ENCODE data around the gene TIE1. TPM values are rescaled to one million over a fixed set of nuclear protein-coding genes. Genes with fewer than 3 reads are reported as not detected.

Gene TIE1
- total RNA-seq, 4 donors from 2014 or later: 8.8 to 23.3 (median 10.9) TPM

GRCh38 chr1:43272161-43272560, 28.6 kb upstream of the TIE1 start:
- peak in 1 of 2 donors; percentile 77 for DNase-seq (ENCODE audit: low spot score in 2 of 2)
- no peak overlapping the region for H3K4me3 ChIP-seq (ENCODE audit: low read depth, poor library complexity, severe bottlenecking)
- intact Hi-C loops (cut with DNase I; ENCODE audit: low total_unique reads): no loop called here
- no peak for TF ChIP-seq CTCF (IDR thresholded peaks at IDR 0.05)
- no peak for TF ChIP-seq POLR2A (IDR thresholded peaks at IDR 0.05)
- WGBS, 2 donors: 77 to 80% methylated on average over 9 of the region's 9 CpGs

GRCh38 chr1:43272576-43273571, 27.9 kb upstream of the TIE1 start:
- WGBS, 2 donors: 96% methylated on average over 25 to 35 of the region's 46 CpGs
- intact Hi-C loops (cut with DNase I; ENCODE audit: low total_unique reads): no loop called here
- TF ChIP-seq POLR2A (IDR thresholded peaks at IDR 0.05) (no peak), CTCF (IDR thresholded peaks at IDR 0.05) (no peak)
- H3K4me3 ChIP-seq (ENCODE audit: low read depth, poor library complexity, severe bottlenecking): no peak overlapping the region
- DNase-seq (ENCODE audit: low spot score in 2 of 2): peak in 1 of 2 donors; percentile 78

GRCh38 chr1:43273708-43274107, 27.1 kb upstream of the TIE1 start:
- H3K4me3 ChIP-seq (ENCODE audit: low read depth, poor library complexity, severe bottlenecking): no peak overlapping the region
- TF ChIP-seq CTCF (IDR thresholded peaks at IDR 0.05) (no peak), POLR2A (IDR thresholded peaks at IDR 0.05) (no peak)
- intact Hi-C loops (cut with DNase I; ENCODE audit: low total_unique reads): no loop called here
- DNase-seq (ENCODE audit: low spot score in 2 of 2): peak in 1 of 2 donors; percentile 74
- 96% methylated on average over 7 of the region's 7 CpGs for WGBS, 2 donors

- TF ChIP-seq CTCF (IDR thresholded peaks at IDR 0.05) (no peak), POLR2A (IDR thresholded peaks at IDR 0.05) (no peak)
- WGBS, 2 donors: 40 to 41% methylated on average over 11 of the region's 11 CpGs
- intact Hi-C loops (cut with DNase I; ENCODE audit: low total_unique reads): no loop called here
- peak in 1 of 2 donors; percentile 78 for DNase-seq (ENCODE audit: low spot score in 2 of 2)
- no peak overlapping the region for H3K4me3 ChIP-seq (ENCODE audit: low read depth, poor library complexity, severe bottlenecking)
These were observed 26.5 kb upstream of the TIE1 start for GRCh38 chr1:43274125-43274803.

GRCh38 chr1:43274804-43275180, 26.0 kb upstream of the TIE1 start:
- peak in 1 of 2 donors; percentile 53 for DNase-seq (ENCODE audit: low spot score in 2 of 2)
- WGBS, 2 donors: 80 to 81% methylated on average over 8 of the region's 8 CpGs
- no peak for TF ChIP-seq POLR2A (IDR thresholded peaks at IDR 0.05)
- no peak for TF ChIP-seq CTCF (IDR thresholded peaks at IDR 0.05)
- H3K4me3 ChIP-seq (ENCODE audit: low read depth, poor library complexity, severe bottlenecking): no peak overlapping the region
- intact Hi-C loops (cut with DNase I; ENCODE audit: low total_unique reads): no loop called here
